ENCODE measurements around the gene ARRB1.
"Not testable (repeated sequence)": the region's sequence is repeated elsewhere in the genome, so short reads cannot be mapped to it uniquely, and the experiment has no call there.

Gene ARRB1

GRCh38 chr11:75334976-75335375, 16.5 kb downstream of the ARRB1 start:
- DNase-seq (ENCODE audit: low read depth) = no peak
- no peak for TF ChIP-seq CTCF (conservative IDR thresholded peaks at IDR 0.05; ENCODE audit: control insufficient read depth, insufficient read depth, low read depth, low read length)
- H3K4me3 ChIP-seq (ENCODE audit: control insufficient read depth, low read depth, low read length) = no peak overlapping the region

- H3K4me3 ChIP-seq (ENCODE audit: control insufficient read depth, low read depth, low read length) = no peak overlapping the region
- TF ChIP-seq CTCF (conservative IDR thresholded peaks at IDR 0.05; ENCODE audit: control insufficient read depth, insufficient read depth, low read depth, low read length) = no peak
- no peak for DNase-seq (ENCODE audit: low read depth)
Observed at GRCh38 chr11:75334402-75334891, 17.0 kb downstream of the ARRB1 start.

GRCh38 chr11:75333807-75334140, 17.7 kb downstream of the ARRB1 start:
- TF ChIP-seq CTCF (conservative IDR thresholded peaks at IDR 0.05; ENCODE audit: control insufficient read depth, insufficient read depth, low read depth, low read length) = no peak
- no peak overlapping the region for H3K4me3 ChIP-seq (ENCODE audit: control insufficient read depth, low read depth, low read length)
- DNase-seq (ENCODE audit: low read depth) = no peak

DNA sequence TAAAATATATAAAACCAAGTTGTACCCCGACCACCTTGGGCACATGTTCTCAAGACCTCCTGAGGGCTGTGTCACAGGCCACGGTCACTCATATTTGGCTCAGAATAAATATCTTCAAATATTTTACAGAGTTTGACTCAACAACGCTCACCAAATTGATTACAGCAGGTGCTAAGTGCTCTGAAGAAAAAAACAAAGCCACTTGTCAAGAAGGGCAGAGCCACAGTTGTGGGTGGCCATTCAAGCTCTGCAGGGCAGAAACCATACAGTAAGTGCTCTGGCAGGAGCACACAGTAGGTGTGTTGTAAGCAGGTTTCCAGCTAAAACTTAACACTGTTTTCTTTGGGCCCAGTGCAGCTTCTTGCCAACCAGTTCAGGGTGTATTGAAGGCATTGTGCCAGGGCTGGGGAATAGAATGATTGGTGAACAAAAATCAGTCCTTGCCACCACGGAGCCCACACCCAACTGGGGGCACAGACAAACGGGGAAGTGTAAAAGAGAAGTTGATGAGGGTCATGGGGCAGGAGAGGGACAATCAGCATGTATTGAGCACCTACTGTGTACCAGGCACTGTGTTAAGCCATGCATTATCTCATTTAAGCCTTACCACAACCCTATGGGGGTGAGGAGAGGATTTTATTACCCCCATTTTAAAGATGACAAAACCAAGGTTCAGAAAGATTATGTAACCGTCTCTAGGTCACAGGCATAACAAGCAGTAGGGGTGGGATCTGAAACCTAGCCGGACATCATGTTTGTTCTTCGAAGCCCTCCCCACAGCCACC, 18.2 kb downstream of the ARRB1 start:
- TF ChIP-seq CTCF (conservative IDR thresholded peaks at IDR 0.05; ENCODE audit: control insufficient read depth, insufficient read depth, low read depth, low read length) = no peak
- no peak for DNase-seq (ENCODE audit: low read depth)
- H3K4me3 ChIP-seq (ENCODE audit: control insufficient read depth, low read depth, low read length) = no peak overlapping the region

DNA sequence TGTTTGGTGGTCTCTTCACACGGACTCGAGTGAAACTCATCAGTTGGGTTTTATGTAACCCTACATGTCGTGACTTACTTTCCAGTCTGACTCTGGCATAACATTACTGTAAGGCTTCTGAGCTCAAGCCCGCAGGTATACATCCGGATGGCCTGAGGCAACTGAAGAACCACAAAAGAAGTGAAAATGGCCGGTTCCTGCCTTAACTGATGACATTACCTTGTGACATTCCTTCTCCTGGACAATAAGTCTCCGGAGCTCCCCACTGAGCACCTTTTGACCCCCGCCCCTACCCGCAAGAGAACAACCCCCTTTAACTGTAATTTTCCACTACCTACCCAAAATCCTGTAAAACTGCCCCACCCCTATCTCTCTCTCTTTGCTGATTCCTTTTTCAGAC, 19.7 kb downstream of the ARRB1 start:
- DNase-seq (ENCODE audit: low read depth); H3K4me3 ChIP-seq (ENCODE audit: control insufficient read depth, low read depth, low read length): not testable (repeated sequence)

GRCh38 chr11:75331304-75331703, 20.2 kb downstream of the ARRB1 start:
- not testable (repeated sequence) for H3K4me3 ChIP-seq (ENCODE audit: control insufficient read depth, low read depth, low read length); DNase-seq (ENCODE audit: low read depth)

DNA sequence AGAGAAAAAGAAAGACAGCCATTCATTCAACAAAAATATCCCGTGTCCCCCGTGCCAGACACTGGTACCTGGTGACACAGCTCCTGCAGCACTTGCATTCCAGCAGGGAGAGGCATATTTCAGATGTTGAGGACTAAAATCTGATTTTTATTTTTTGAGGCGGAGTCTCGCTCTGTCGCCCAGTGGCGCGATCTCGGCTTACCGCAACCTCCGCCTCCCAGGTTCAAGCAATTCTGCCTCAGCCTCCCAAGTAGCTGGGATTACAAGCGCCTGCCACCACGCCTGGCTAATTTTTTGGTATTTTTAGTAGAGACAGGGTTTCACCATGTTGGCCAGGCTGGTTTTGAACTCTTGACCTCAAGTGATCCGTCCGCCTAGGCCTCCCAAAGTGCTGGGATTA, 20.6 kb downstream of the ARRB1 start:
- H3K4me3 ChIP-seq (ENCODE audit: control insufficient read depth, low read depth, low read length); DNase-seq (ENCODE audit: low read depth): not testable (repeated sequence)

GRCh38 chr11:75330291-75330690, 21.2 kb downstream of the ARRB1 start:
- H3K4me3 ChIP-seq (ENCODE audit: control insufficient read depth, low read depth, low read length) = no peak overlapping the region
- TF ChIP-seq CTCF (conservative IDR thresholded peaks at IDR 0.05; ENCODE audit: control insufficient read depth, insufficient read depth, low read depth, low read length) = no peak
- DNase-seq (ENCODE audit: low read depth) = no peak

All from fibroblast of mammary gland (primary cell).